Measurements from ENCODE around the gene ONECUT1. TPM values are rescaled to one million over a fixed set of nuclear protein-coding genes. Genes with fewer than 3 reads are reported as not detected.

ONECUT1 gene
- total and polyA plus RNA-seq, 7 donors, result not detected

DNA sequence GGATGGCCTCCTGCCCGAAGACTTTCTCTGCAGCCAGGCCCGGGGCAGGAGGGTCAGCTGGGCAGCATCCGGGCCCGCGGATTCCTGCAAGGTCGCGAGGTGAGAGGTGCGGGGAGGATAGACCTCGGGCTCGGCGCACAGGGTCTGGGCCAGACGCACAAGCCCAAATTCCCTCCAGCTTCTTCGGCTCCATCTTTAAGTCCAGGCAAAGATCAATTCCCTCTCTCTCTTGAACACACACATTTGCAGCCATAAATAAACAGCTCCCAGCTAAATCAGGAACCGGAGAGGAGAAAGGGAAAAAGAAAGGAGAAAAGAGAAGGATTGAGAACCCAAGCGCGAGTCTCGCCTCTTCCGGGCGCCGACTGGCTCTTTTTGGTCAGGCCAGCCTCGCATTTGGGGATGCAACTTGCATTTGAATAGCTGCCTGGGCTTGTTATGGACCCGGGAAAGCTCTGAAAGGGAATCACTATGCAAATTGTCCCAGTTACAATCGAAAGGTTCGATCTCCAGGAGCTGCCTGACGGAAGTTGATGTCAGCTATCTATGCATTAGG lies 14.5 kb upstream of the ONECUT1 start:
- 2 to 3% (median 3%) methylated on average over 25 of the region's 25 CpGs for WGBS, 3 donors
- ATAC-seq, result peak in 1 of 4 donors; percentile 20
- no peak for DNase-seq
- intact Hi-C loops (cut with DNase I), result no loop called here
- no peaks in the 10 kb centered on the region for H3K36me3 ChIP-seq (ENCODE audit: insufficient read depth in 1 of 2, low read depth in 1 of 2)
- H3K4me3 ChIP-seq, result peak overlapping the region; percentile 61
- peaks cover 17% of the 10 kb centered on the region for H3K4me1 ChIP-seq
- no peak overlapping the region for H3K27ac ChIP-seq
- TF ChIP-seq, protein P1, sequence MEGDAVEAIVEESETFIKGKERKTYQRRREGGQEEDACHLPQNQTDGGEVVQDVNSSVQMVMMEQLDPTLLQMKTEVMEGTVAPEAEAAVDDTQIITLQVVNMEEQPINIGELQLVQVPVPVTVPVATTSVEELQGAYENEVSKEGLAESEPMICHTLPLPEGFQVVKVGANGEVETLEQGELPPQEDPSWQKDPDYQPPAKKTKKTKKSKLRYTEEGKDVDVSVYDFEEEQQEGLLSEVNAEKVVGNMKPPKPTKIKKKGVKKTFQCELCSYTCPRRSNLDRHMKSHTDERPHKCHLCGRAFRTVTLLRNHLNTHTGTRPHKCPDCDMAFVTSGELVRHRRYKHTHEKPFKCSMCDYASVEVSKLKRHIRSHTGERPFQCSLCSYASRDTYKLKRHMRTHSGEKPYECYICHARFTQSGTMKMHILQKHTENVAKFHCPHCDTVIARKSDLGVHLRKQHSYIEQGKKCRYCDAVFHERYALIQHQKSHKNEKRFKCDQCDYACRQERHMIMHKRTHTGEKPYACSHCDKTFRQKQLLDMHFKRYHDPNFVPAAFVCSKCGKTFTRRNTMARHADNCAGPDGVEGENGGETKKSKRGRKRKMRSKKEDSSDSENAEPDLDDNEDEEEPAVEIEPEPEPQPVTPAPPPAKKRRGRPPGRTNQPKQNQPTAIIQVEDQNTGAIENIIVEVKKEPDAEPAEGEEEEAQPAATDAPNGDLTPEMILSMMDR (IDR thresholded peaks at IDR 0.05), result no peak
- H3K27me3 ChIP-seq (ENCODE audit: insufficient read depth in 3 of 3, low read length in 2 of 3), result peaks cover 5 to 97% (median 42%) of the 10 kb centered on the region in 3 donors
- no peaks in the 10 kb centered on the region for H3K9me3 ChIP-seq

DNA sequence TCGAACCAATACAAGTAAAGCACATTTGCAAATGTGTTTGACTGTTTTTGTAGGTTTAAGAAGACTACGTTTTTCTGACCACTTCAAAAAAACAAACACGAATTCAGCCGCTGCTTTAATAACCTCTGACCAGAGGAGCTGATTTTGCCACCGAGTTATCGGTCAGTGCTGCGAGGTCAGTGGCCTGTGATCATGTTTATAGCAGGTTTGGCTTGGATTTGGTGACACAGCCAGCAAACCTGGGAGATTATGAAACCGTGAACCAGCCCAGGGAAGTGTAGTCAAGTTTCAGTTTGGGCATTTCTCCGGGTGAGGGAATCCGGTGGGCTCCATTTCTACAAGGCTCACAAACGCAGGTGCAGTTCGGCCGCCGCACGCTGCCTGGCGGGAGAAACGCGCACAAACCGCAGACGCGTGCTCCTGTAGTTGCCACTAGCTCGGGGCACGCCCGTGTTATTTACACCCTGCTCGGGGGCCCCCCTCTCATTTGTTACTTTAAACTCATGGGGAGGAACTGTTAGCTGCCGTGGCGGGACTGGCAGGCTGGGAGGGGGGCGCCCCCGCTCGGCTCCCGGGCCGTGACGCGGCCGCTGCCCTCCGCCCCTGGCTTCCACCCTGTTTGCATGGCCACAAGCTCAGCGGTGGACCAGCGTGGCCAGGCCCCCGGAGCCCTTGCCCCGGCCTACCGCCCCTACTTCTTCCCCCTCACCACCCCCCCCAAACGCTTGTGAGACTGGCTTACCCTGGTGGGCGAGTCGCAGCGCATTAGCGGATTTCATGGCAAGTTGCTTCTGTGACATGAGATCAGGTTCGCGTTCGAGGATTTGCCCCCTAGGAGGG lies 13.6 kb upstream of the ONECUT1 start:
- H3K4me1 ChIP-seq, result peaks cover 17% of the 10 kb centered on the region
- peak overlapping the region; percentile 43 for H3K4me3 ChIP-seq
- H3K36me3 ChIP-seq (ENCODE audit: insufficient read depth in 1 of 2, low read depth in 1 of 2), result no peaks in the 10 kb centered on the region
- no peak overlapping the region for H3K27ac ChIP-seq
- no peak for DNase-seq
- TF ChIP-seq, protein P1 (IDR thresholded peaks at IDR 0.05), result no peak
- no peaks in the 10 kb centered on the region for H3K9me3 ChIP-seq
- peak in 1 of 4 donors; percentile 25 for ATAC-seq
- 3 to 5% (median 4%) methylated on average over 48 to 49 of the region's 49 CpGs for WGBS, 3 donors
- peaks cover 0 to 97% (median 48%) of the 10 kb centered on the region in 3 donors for H3K27me3 ChIP-seq (ENCODE audit: insufficient read depth in 3 of 3, low read length in 2 of 3)
- intact Hi-C loops (cut with DNase I), result no loop called here

DNA sequence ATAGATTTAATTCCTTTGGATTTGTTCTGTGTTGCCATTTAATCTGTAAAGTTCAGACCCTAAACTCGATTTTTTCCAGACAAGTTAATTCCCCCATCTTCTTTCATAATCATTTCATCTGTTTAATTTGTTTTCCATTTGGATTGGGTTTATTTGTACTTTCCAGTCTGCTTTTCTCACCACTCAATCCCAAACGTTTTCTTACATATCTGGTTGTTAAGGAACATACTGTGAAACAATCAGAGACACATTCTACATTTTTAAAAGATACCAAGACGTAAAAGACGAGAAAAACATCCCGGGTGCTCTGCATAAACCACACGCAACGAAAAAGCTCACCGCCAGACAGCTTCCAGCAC lies 13.0 kb upstream of the ONECUT1 start:
- 17 to 38% (median 30%) methylated on average over 8 of the region's 8 CpGs for WGBS, 3 donors
- DNase-seq (no peak), ATAC-seq (no peak)
- Histone ChIP-seq H3K36me3 (ENCODE audit: insufficient read depth in 1 of 2, low read depth in 1 of 2) (no peaks in the 10 kb centered on the region), H3K4me3 (no peak overlapping the region), H3K9me3 (no peaks in the 10 kb centered on the region), H3K4me1 (peaks cover 18% of the 10 kb centered on the region), H3K27me3 (ENCODE audit: insufficient read depth in 3 of 3, low read length in 2 of 3) (peaks cover 0 to 98% (median 54%) of the 10 kb centered on the region in 3 donors), H3K27ac (no peak overlapping the region)
- TF ChIP-seq, protein P1 (IDR thresholded peaks at IDR 0.05), result no peak
- intact Hi-C loops (cut with DNase I), result no loop called here

DNA sequence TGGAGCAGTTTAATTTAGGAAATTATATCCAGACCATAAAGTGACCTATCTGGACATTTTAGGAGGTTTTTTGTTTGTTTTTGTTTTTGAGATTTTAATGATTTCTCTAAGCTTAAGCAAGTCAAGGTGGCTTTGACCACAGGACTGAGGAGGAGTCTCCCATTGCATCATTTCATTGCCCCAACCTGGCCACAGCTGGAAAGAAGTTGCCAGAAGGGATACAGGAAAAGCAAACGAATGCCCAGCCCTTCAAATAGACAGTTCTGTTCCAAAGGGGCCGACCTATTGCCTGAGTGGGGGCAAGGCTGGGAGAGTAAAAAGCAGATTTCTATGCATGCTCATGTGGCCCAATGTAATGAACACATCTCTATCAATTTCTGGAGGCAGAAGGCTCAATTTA lies 12.0 kb upstream of the ONECUT1 start:
- Histone ChIP-seq H3K9me3 (no peaks in the 10 kb centered on the region), H3K27ac (no peak overlapping the region), H3K27me3 (ENCODE audit: insufficient read depth in 3 of 3, low read length in 2 of 3) (peaks cover 0 to 98% (median 58%) of the 10 kb centered on the region in 3 donors), H3K36me3 (ENCODE audit: insufficient read depth in 1 of 2, low read depth in 1 of 2) (no peaks in the 10 kb centered on the region), H3K4me3 (no peak overlapping the region), H3K4me1 (peaks cover 21% of the 10 kb centered on the region)
- ATAC-seq (no peak), DNase-seq (no peak)
- TF ChIP-seq, protein P1 (IDR thresholded peaks at IDR 0.05), result no peak
- intact Hi-C loops (cut with DNase I), result no loop called here
- 40 to 55% (median 42%) methylated on average over 2 of the region's 2 CpGs for WGBS, 3 donors

Measured in psoas muscle (tissue), 8 donors.